GM18502 (cell line): Measurements from ENCODE around the gene C2orf92.

Experiments
- ATAC-seq: cut with Tn5 transposase; IDR thresholded peaks from one replicate; pipeline ENCODE4 v1.9.1; 2021; ENCODE audit warnings: mild to moderate bottlenecking; ENCODE audit not compliant: unreplicated experiment, poor library complexity

Gene C2orf92

GRCh38 chr2:97712693-97713295 is 43.3 kb downstream of the C2orf92 start:
- no peak for ATAC-seq

GRCh38 chr2:97713296-97714083 is 44.0 kb downstream of the C2orf92 start, which contains the start of gene ZAP70:
ZAP70 (plus strand) TSS chr2:97713576; CDS start chr2:97724037, 10,461 bp downstream.
- no peak for ATAC-seq

GRCh38 chr2:97714084-97714949 is 44.8 kb downstream of the C2orf92 start:
- no peak for ATAC-seq

GRCh38 chr2:97714950-97715652 is 45.6 kb downstream of the C2orf92 start:
- ATAC-seq = no peak

GRCh38 chr2:97715951-97716694 is 46.6 kb downstream of the C2orf92 start:
- no peak for ATAC-seq

- ATAC-seq = no peak
These were observed 47.4 kb downstream of the C2orf92 start for GRCh38 chr2:97716695-97717612.

- ATAC-seq = no peak
These were observed 48.1 kb downstream of the C2orf92 start for GRCh38 chr2:97717613-97717995.

- ATAC-seq = peak; percentile 80
These were observed 48.8 kb downstream of the C2orf92 start for GRCh38 chr2:97718051-97718882.

- peak; percentile 18 for ATAC-seq
These were observed 49.4 kb downstream of the C2orf92 start for GRCh38 chr2:97718942-97719341.

GRCh38 chr2:97719362-97720155 is 50.0 kb downstream of the C2orf92 start:
- ATAC-seq = no peak

GRCh38 chr2:97720746-97721145 is 51.2 kb downstream of the C2orf92 start:
- no peak for ATAC-seq

- ATAC-seq = no peak
These were observed 52.7 kb downstream of the C2orf92 start for GRCh38 chr2:97722227-97722626.

GRCh38 chr2:97723156-97724072 is 53.9 kb downstream of the C2orf92 start:
- no peak for ATAC-seq

- ATAC-seq = no peak
These were observed 54.5 kb downstream of the C2orf92 start for GRCh38 chr2:97724073-97724410.

- ATAC-seq = no peak
These were observed 55.0 kb downstream of the C2orf92 start for GRCh38 chr2:97724501-97724900.
